CD4-positive, CD25-positive, alpha-beta regulatory T cell (primary cell): Measurements from ENCODE around the gene ZNF215. TPM values are rescaled to one million over a fixed set of nuclear protein-coding genes. Genes with fewer than 3 reads are reported as not detected.
"Not testable (repeated sequence)": the region's sequence is repeated elsewhere in the genome, so short reads cannot be mapped to it uniquely, and the experiment has no call there.

Experiments
- ATAC-seq, 2 donors: fragments of 150-1000 bp; cut with Tn5 transposase; one replicate each; pipeline ENCODE4 v1.10.0; 2021; ENCODE audit warnings: low read depth in 2 of 2, moderate number of reproducible peaks in 2 of 2, moderate library complexity in 1 of 2
- DNase-seq, 3 donors: peaks; one replicate each; pipeline versions ENCODE4 v3.0.0 to v3.0.0-alpha.2; 2012 to 2022; ENCODE audit warnings: mixed read lengths in 1 of 3
- H3K27ac ChIP-seq: one replicate; pipeline ENCODE4 v1.7.0; 2013; ENCODE audit warnings: mild to moderate bottlenecking, low read length; ENCODE audit not compliant: insufficient read depth, poor library complexity, severe bottlenecking
- H3K27me3 ChIP-seq: one replicate; pipeline ENCODE4 v1.7.0; 2013; ENCODE audit warnings: low read length; ENCODE audit not compliant: control insufficient read depth, insufficient read depth
- H3K36me3 ChIP-seq: one replicate; pipeline ENCODE4 v1.7.0; 2013; ENCODE audit warnings: mild to moderate bottlenecking, low read length, moderate library complexity; ENCODE audit not compliant: control insufficient read depth, insufficient read depth
- H3K4me1 ChIP-seq: 2 replicates; pipeline ENCODE4 v1.7.0; 2013; ENCODE audit warnings: mild to moderate bottlenecking, low read length; ENCODE audit not compliant: insufficient read depth, control insufficient read depth, poor library complexity, severe bottlenecking
- H3K4me3 ChIP-seq: one replicate; pipeline ENCODE4 v1.7.0; 2013; ENCODE audit warnings: low read depth, mild to moderate bottlenecking, low read length, moderate library complexity
- H3K9me3 ChIP-seq, 2 experiments: 1 replicate in 1 of 2; 2 replicates in 1 of 2; pipeline ENCODE4 v1.7.0; 2013; ENCODE audit warnings: low read length in 2 of 2, mild to moderate bottlenecking in 1 of 2, moderate library complexity in 1 of 2; ENCODE audit not compliant: control insufficient read depth in 2 of 2
- H3K27ac Mint-ChIP-seq, 3 donors: one replicate each; pipeline ENCODE4 v1.8.0; 2020 to 2022; ENCODE audit warnings: mild to moderate bottlenecking in 3 of 3, mixed read lengths in 3 of 3, moderate library complexity in 2 of 3
- H3K27me3 Mint-ChIP-seq: one replicate; pipeline ENCODE4 v1.8.0; 2022; ENCODE audit warnings: mild to moderate bottlenecking, mixed read lengths
- H3K36me3 Mint-ChIP-seq: one replicate; pipeline ENCODE4 v1.8.0; 2020; ENCODE audit warnings: mixed read lengths
- H3K4me1 Mint-ChIP-seq, 4 donors: one replicate each; pipeline ENCODE4 v1.8.0; 2020 to 2022; ENCODE audit warnings: mixed read lengths in 4 of 4, mild to moderate bottlenecking in 1 of 4
- H3K4me3 Mint-ChIP-seq, 4 donors: one replicate each; pipeline ENCODE4 v1.8.0; 2020 to 2022; ENCODE audit warnings: mild to moderate bottlenecking in 4 of 4, mixed read lengths in 4 of 4, moderate library complexity in 3 of 4
- H3K9me3 Mint-ChIP-seq, 7 donors: one replicate each; pipeline ENCODE4 v1.8.0; 2020 to 2022; ENCODE audit warnings: mixed read lengths in 7 of 7, mild to moderate bottlenecking in 3 of 7, moderate library complexity in 2 of 7
- polyA plus RNA-seq, 4 donors: library from polyadenylated mRNA; unstranded; fragments of 300-500 nt; fragmentation: Illumina TruSeq; gene quantifications; one replicate each; pipeline ENCODE4 v1.2.3, GENCODE V29; 2021
- total RNA-seq: library from RNA; stranded (reverse); gene quantifications from one replicate; pipeline ENCODE4 v1.2.3, GENCODE V29; 2022

The ZNF215 gene
- total and polyA plus RNA-seq, 5 donors from 2014 or later, result 0.15 to 0.23 TPM; not detected in 3

DNA sequence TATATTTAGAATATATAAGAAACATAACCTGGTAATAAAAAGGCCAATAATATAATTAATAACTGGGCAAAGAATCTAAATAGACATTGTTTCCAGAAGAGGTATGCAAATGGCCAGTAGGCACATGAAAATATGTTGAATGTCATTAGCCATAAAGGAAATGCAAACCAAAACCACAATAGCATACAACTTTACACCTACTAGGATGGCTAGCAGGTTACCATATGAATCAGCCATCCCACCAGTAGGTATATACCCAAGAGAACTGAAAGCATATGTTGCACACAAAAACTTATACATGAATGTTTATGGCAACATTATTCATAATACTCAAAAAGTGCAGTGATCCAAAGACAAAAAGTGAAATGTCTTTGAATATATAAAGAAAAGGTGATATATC is 31.2 kb upstream of the ZNF215 start:
- Mint-ChIP-seq H3K36me3 (no peaks in the 10 kb centered on the region), H3K27me3 (peaks cover 6% of the 10 kb centered on the region), H3K9me3 (peaks cover 0 to 2% (median 0%) of the 10 kb centered on the region in 7 donors), H3K4me1 (no peaks in the 10 kb centered on the region), H3K4me3 (no peak overlapping the region), H3K27ac (no peak overlapping the region)
- peaks cover 6% of the 10 kb centered on the region for H3K27me3 ChIP-seq
- no peak for ATAC-seq
- no peak for DNase-seq
- H3K27ac ChIP-seq, result no peak overlapping the region
- no peaks in the 10 kb centered on the region for H3K9me3 ChIP-seq
- H3K4me1 ChIP-seq, result no peaks in the 10 kb centered on the region
- H3K36me3 ChIP-seq, result no peaks in the 10 kb centered on the region
- H3K4me3 ChIP-seq, result no peak overlapping the region

DNA sequence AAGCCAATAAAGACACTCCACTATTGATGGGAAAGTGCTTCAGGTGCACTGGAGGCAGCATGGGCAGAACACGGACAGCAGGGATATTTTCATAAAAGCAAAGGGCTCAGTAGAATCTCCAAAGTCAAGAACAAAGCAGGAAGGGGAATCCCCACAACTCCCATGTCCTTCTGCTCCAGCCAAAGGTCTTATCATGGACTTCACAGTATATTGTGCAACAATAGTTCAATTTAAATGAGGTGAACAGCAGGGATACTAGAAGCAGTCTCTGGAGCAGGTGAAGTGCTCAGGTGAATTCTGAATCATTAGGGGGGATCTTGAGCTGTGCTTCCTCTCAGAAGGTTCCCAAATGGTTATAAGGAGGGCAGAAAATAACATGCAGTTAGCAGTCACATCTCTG is 27.3 kb upstream of the ZNF215 start:
- no peak for ATAC-seq
- Histone ChIP-seq H3K36me3 (no peaks in the 10 kb centered on the region), H3K27ac (no peak overlapping the region), H3K9me3 (no peaks in the 10 kb centered on the region), H3K27me3 (no peaks in the 10 kb centered on the region), H3K4me3 (no peak overlapping the region), H3K4me1 (no peaks in the 10 kb centered on the region)
- Mint-ChIP-seq H3K36me3 (no peaks in the 10 kb centered on the region), H3K4me3 (no peak overlapping the region), H3K4me1 (no peaks in the 10 kb centered on the region), H3K9me3 (peaks cover 0 to 6% (median 0%) of the 10 kb centered on the region in 7 donors), H3K27ac (no peak overlapping the region), H3K27me3 (peaks cover 19% of the 10 kb centered on the region)
- DNase-seq, result no peak

- DNase-seq (no peak), ATAC-seq (no peak)
- Histone ChIP-seq H3K9me3 (no peaks in the 10 kb centered on the region), H3K27ac (no peak overlapping the region), H3K4me3 (no peak overlapping the region), H3K27me3 (no peaks in the 10 kb centered on the region), H3K4me1 (no peaks in the 10 kb centered on the region), H3K36me3 (no peaks in the 10 kb centered on the region)
- H3K4me3 Mint-ChIP-seq, result no peak overlapping the region
- peaks cover 0 to 4% (median 0%) of the 10 kb centered on the region in 7 donors for H3K9me3 Mint-ChIP-seq
- peaks cover 19% of the 10 kb centered on the region for H3K27me3 Mint-ChIP-seq
- H3K36me3 Mint-ChIP-seq, result no peaks in the 10 kb centered on the region
- H3K4me1 Mint-ChIP-seq, result no peaks in the 10 kb centered on the region
- no peak overlapping the region for H3K27ac Mint-ChIP-seq
Observed at GRCh38 chr11:6900327-6900999, 25.8 kb upstream of the ZNF215 start.

- not testable (repeated sequence) for H3K27ac ChIP-seq, H3K27ac Mint-ChIP-seq, H3K27me3 ChIP-seq, H3K9me3 Mint-ChIP-seq, H3K4me3 ChIP-seq, ATAC-seq, H3K36me3 ChIP-seq, DNase-seq, H3K36me3 Mint-ChIP-seq, H3K4me1 Mint-ChIP-seq, H3K4me1 ChIP-seq, H3K9me3 ChIP-seq, H3K4me3 Mint-ChIP-seq
- H3K27me3 Mint-ChIP-seq, result peaks cover 13% of the 10 kb centered on the region
Observed at GRCh38 chr11:6904804-6905203, 21.4 kb upstream of the ZNF215 start.

- no peaks in the 10 kb centered on the region for H3K36me3 ChIP-seq
- no peak overlapping the region for H3K27ac Mint-ChIP-seq
- no peak overlapping the region for H3K27ac ChIP-seq
- no peak overlapping the region for H3K4me3 Mint-ChIP-seq
- DNase-seq (no peak), ATAC-seq (no peak)
- no peaks in the 10 kb centered on the region for H3K27me3 Mint-ChIP-seq
- H3K4me3 ChIP-seq, result no peak overlapping the region
- H3K4me1 Mint-ChIP-seq, result no peaks in the 10 kb centered on the region
- H3K9me3 ChIP-seq, result no peaks in the 10 kb centered on the region
- no peaks in the 10 kb centered on the region for H3K9me3 Mint-ChIP-seq
- H3K36me3 Mint-ChIP-seq, result no peaks in the 10 kb centered on the region
- no peaks in the 10 kb centered on the region for H3K4me1 ChIP-seq
- H3K27me3 ChIP-seq, result no peaks in the 10 kb centered on the region
Observed at GRCh38 chr11:6911378-6911777, 14.8 kb upstream of the ZNF215 start.

- no peaks in the 10 kb centered on the region for H3K9me3 Mint-ChIP-seq
- Histone ChIP-seq H3K4me1 (no peaks in the 10 kb centered on the region), H3K9me3 (no peaks in the 10 kb centered on the region), H3K27ac (no peak overlapping the region), H3K27me3 (no peaks in the 10 kb centered on the region), H3K4me3 (no peak overlapping the region), H3K36me3 (no peaks in the 10 kb centered on the region)
- no peaks in the 10 kb centered on the region for H3K27me3 Mint-ChIP-seq
- H3K4me1 Mint-ChIP-seq, result no peaks in the 10 kb centered on the region
- no peak overlapping the region for H3K27ac Mint-ChIP-seq
- H3K4me3 Mint-ChIP-seq, result no peak overlapping the region
- DNase-seq, result no peak
- ATAC-seq, result no peak
- H3K36me3 Mint-ChIP-seq, result no peaks in the 10 kb centered on the region
Observed at GRCh38 chr11:6911948-6912347, 14.3 kb upstream of the ZNF215 start.

DNA sequence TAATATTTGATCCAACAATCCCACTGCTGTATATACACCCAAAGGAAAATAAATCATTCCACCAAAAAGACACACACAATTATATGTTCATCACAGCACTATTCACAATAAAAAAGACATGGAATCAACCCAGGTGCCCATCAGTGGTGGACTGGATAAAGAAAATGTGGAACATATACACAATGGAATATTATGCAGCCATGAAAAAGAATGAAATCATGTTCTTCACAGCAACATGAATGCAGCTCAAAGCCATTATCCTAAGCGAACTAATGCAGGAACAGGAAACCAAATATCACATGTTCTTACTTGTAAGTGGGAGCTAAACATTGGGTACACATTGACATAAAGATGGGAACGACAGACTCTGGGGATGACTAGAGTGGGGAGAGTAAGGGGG is 6.5 kb upstream of the ZNF215 start:
- Histone ChIP-seq H3K36me3 (no peaks in the 10 kb centered on the region), H3K9me3 (peaks cover 0 to 3% of the 10 kb centered on the region in 2 experiments), H3K27ac (no peak overlapping the region), H3K27me3 (peaks cover 2% of the 10 kb centered on the region), H3K4me3 (no peak overlapping the region), H3K4me1 (no peaks in the 10 kb centered on the region)
- H3K4me1 Mint-ChIP-seq, result no peaks in the 10 kb centered on the region
- H3K4me3 Mint-ChIP-seq, result no peak overlapping the region
- no peak overlapping the region for H3K27ac Mint-ChIP-seq
- no peak for DNase-seq
- peaks cover 0 to 1% (median 0%) of the 10 kb centered on the region in 7 donors for H3K9me3 Mint-ChIP-seq
- ATAC-seq, result no peak
- H3K27me3 Mint-ChIP-seq, result peaks cover 5% of the 10 kb centered on the region
- no peaks in the 10 kb centered on the region for H3K36me3 Mint-ChIP-seq

DNA sequence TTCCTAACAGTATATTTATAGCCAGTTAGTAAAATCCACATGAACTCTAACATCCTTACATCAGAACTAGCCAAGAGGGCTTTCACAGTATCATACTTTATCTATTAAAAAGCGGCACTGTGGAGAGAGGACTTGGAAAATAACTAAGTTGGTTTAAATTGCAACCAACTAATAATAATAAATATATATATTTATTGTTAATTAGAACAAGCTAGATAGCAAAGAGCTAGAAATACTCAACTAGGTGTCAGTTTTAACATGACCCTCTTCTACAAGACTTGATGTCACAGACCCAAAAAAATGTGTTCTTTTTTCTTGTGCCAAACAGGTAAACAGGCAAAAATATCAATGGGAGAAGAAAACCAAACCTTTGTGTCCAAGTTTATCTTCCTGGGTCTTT is 5.5 kb upstream of the ZNF215 start, which contains the start of gene OR2D3:
Gene OR2D3 (plus strand): TSS at position 301 of the 400 bp plus-strand sequence. CDS start 0 bp downstream, at position 301.
- Mint-ChIP-seq H3K36me3 (no peaks in the 10 kb centered on the region), H3K4me1 (peaks cover 0 to 1% (median 0%) of the 10 kb centered on the region in 4 donors), H3K4me3 (no peak within 1 kb of the TSS), H3K9me3 (peaks cover 0 to 1% (median 0%) of the 10 kb centered on the region in 7 donors), H3K27ac (no peak within 1 kb of the TSS), H3K27me3 (peaks cover 5% of the 10 kb centered on the region)
- DNase-seq (no peak), ATAC-seq (no peak)
- H3K4me1 ChIP-seq, result no peaks in the 10 kb centered on the region
- H3K27me3 ChIP-seq, result peaks cover 2% of the 10 kb centered on the region
- H3K9me3 ChIP-seq, result peaks cover 0 to 3% of the 10 kb centered on the region in 2 experiments
- H3K4me3 ChIP-seq, result no peak within 1 kb of the TSS
- H3K36me3 ChIP-seq, result no peaks in the 10 kb centered on the region
- no peak within 1 kb of the TSS for H3K27ac ChIP-seq
